SU-DHL-6 (cell line): ENCODE measurements around the gene PSMA5.

Experiments
- H2AFZ ChIP-seq: fragments of 200-600 bp; sonication (generic); 2 replicates; pipeline ENCODE4 v1.6.1; 2014; ENCODE audit warnings: low read depth, mild to moderate bottlenecking, moderate library complexity, mixed read lengths, antibody characterized with exemption, low read length; ENCODE audit not compliant: severe bottlenecking
- H3F3A ChIP-seq: fragments of 200-600 bp; shearing (Covaris generic); 2 replicates; pipeline ENCODE4 v1.6.0; 2016; ENCODE audit warnings: antibody characterized with exemption, mild to moderate bottlenecking; ENCODE audit not compliant: insufficient read depth
- H3K27ac ChIP-seq: fragments of 200-600 bp; sonication (generic); 2 replicates; pipeline ENCODE4 v1.5.1; 2016; ENCODE audit warnings: low read depth, mild to moderate bottlenecking, low read length, moderate library complexity, mixed read lengths
- H3K27me3 ChIP-seq: fragments of 200-600 bp; sonication (generic), shearing (Covaris generic); 2 replicates; pipeline ENCODE4 v1.6.0; 2014; ENCODE audit warnings: mild to moderate bottlenecking, low read length
- H3K36me3 ChIP-seq: fragments of 200-600 bp; sonication (generic); 2 replicates; pipeline ENCODE4 v1.6.1; 2014; ENCODE audit warnings: mild to moderate bottlenecking, low read length, mixed read lengths
- H3K4me2 ChIP-seq: fragments of 300-600, 200-600 bp; shearing (Covaris generic), sonication (generic); 2 replicates; pipeline ENCODE4 v1.6.0; 2014; ENCODE audit warnings: low read length, low read depth, mild to moderate bottlenecking; ENCODE audit not compliant: poor library complexity, severe bottlenecking
- H3K4me3 ChIP-seq: fragments of 200-600 bp; sonication (generic); 2 replicates; pipeline ENCODE4 v1.5.1; 2014; ENCODE audit warnings: antibody characterized with exemption, low read length, mild to moderate bottlenecking, mixed read lengths; ENCODE audit not compliant: insufficient read depth, poor library complexity, severe bottlenecking
- H3K79me2 ChIP-seq: fragments of 200-600 bp; sonication (generic); 2 replicates; pipeline ENCODE4 v1.6.1; 2014; ENCODE audit warnings: mild to moderate bottlenecking, low read length, moderate library complexity; ENCODE audit not compliant: insufficient read depth
- H3K9ac ChIP-seq: fragments of 200-600 bp; sonication (generic); 2 replicates; pipeline ENCODE4 v1.7.0; 2014; ENCODE audit warnings: mild to moderate bottlenecking, low read length
- H3K9me2 ChIP-seq: fragments of 200-600 bp; sonication (generic); replicated peaks from 2 replicates; pipeline ENCODE4 v1.6.1; 2014; ENCODE audit warnings: low read length; ENCODE audit not compliant: insufficient read depth
- H3K9me3 ChIP-seq: fragments of 200-600 bp; sonication (generic); 2 replicates; pipeline ENCODE4 v1.6.1; 2014; ENCODE audit warnings: low read length, mixed read lengths; ENCODE audit not compliant: insufficient read depth
- H4K20me1 ChIP-seq: fragments of 200-600 bp; sonication (generic); 2 replicates; pipeline ENCODE4 v1.6.1; 2014; ENCODE audit warnings: low read depth, mild to moderate bottlenecking, antibody characterized with exemption, low read length, moderate library complexity, mixed read lengths
- CTCF ChIP-seq: fragments of 200-600 bp; sonication (generic); IDR thresholded peaks from one replicate; pipeline ENCODE4 v1.5.1; 2017; ENCODE audit warnings: antibody characterized with exemption, mild to moderate bottlenecking, low read length, moderate library complexity; ENCODE audit not compliant: insufficient read depth, poor library complexity, severe bottlenecking
- EZH2phosphoT487 ChIP-seq: fragments of 200-600 bp; sonication (generic), shearing (Covaris generic); conservative IDR thresholded peaks from 2 replicates; pipeline ENCODE4 v1.6.1; 2018; ENCODE audit warnings: mild to moderate bottlenecking, antibody characterized with exemption, low read length, moderate library complexity, mixed read lengths

PSMA5 gene

GRCh38 chr1:109397581-109398342 lies 28.5 kb downstream of the PSMA5 start, which contains the start of gene SORT1:
Gene SORT1 (minus strand): TSS chr1:109397918. CDS start chr1:109397892, 26 bp downstream.
- Histone ChIP-seq H3K27me3 (no peaks in the 10 kb centered on the region), H3K9ac (peak within 1 kb of the TSS; percentile 67), H3K4me2 (peak within 1 kb of the TSS; percentile 86), H3K9me3 (no peaks in the 10 kb centered on the region), H3K79me2 (no peaks in the 10 kb centered on the region), H3K36me3 (peaks cover 7% of the 10 kb centered on the region; the same call in 1 of the 2 replicates), H3K9me2 (no peaks in the 10 kb centered on the region), H2AFZ (peak within 1 kb of the TSS; percentile 92), H4K20me1 (no peaks in the 10 kb centered on the region), H3F3A (peaks cover 42% of the 10 kb centered on the region), H3K27ac (no peak within 1 kb of the TSS), H3K4me3 (peak within 1 kb of the TSS; percentile 59)
- TF ChIP-seq CTCF (no peak), EZH2phosphoT487 (no peak)

DNA sequence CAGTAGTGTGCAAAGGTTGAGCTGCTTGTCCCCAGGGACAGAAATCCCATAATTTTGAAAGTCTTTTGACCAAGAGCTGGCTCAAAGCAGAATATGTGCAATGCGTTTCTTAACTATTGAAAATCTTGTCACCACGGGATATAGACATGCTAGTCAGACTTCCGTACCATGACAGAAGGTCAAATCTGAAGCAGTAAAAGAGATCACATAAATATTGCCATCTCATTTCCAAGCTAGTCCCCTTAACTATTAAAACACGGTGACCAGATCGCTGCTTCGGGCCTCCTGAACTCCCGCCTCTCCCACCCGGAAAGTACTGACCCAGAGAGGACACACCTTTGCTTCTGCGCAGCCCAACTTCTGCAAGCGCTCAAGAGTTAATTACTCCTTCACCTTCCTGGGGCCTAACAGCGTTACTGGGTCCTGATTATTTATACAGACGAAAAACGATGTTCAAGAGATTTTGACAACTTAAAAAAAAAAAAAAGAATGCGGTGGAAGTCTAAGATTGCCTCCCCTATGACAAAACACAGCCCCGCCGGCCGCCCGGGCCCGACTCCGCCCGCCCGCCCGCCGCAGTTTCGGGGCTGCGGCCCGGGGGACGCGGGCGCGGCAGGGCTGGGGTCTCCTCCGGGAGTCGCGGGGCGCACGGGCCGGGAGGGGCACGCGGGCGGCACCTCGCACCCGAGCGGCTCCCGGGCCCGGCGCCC lies 29.2 kb downstream of the PSMA5 start:
- no peaks in the 10 kb centered on the region for H3K27me3 ChIP-seq
- H3K9ac ChIP-seq, result peak overlapping the region; percentile 67
- no peaks in the 10 kb centered on the region for H3K9me3 ChIP-seq
- no peaks in the 10 kb centered on the region for H4K20me1 ChIP-seq
- H3K36me3 ChIP-seq, result peaks cover 3% of the 10 kb centered on the region; the same call in 1 of the 2 replicates
- H3K79me2 ChIP-seq, result no peaks in the 10 kb centered on the region
- no peak for TF ChIP-seq CTCF
- H3K27ac ChIP-seq, result no peak overlapping the region
- no peak overlapping the region for H2AFZ ChIP-seq
- H3K4me2 ChIP-seq, result peak overlapping the region; percentile 86
- H3F3A ChIP-seq, result peaks cover 37% of the 10 kb centered on the region
- H3K9me2 ChIP-seq, result no peaks in the 10 kb centered on the region
- peak overlapping the region; percentile 59 for H3K4me3 ChIP-seq

DNA sequence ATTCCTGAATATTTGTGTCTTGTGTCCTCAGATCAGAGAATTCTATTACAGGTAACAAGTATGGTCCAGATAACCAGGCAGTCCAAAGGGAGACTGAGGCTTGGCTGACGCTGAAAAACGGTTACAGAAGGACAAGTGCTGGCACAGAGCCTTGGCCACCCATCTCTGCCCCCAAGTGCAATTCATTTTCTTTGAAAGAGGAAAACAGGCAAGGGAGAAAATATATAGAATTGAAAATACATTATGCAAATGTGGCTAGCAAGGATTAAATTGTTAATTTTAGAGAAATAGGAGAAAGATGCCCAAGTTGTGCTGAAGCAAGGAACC lies 29.8 kb downstream of the PSMA5 start:
- no peaks in the 10 kb centered on the region for H3K27me3 ChIP-seq
- no peaks in the 10 kb centered on the region for H3K79me2 ChIP-seq

More for the DNA sequence above, 29.8 kb downstream of the PSMA5 start:
- Histone ChIP-seq H4K20me1 (no peaks in the 10 kb centered on the region), H3K36me3 (no peaks in the 10 kb centered on the region), H2AFZ (no peak overlapping the region), H3K9ac (no peak overlapping the region), H3K27ac (no peak overlapping the region), H3K4me3 (no peak overlapping the region), H3K9me3 (no peaks in the 10 kb centered on the region), H3F3A (peaks cover 32% of the 10 kb centered on the region), H3K9me2 (no peaks in the 10 kb centered on the region), H3K4me2 (peak overlapping the region; percentile 86)
- TF ChIP-seq CTCF, result no peak
- TF ChIP-seq EZH2phosphoT487, result no peak
